Hippocampal formation (tissue), 2 donors: ENCODE measurements around the gene SPATA32.

Source experiments
- DNase-seq, 2 donors: peaks; one replicate each; lab custom pipeline; 2025; lab: John Stamatoyannopoulos, UW

Gene SPATA32

GRCh38 chr17:45246861-45247428, 14.9 kb downstream of the SPATA32 start:
- DNase-seq: no peak

- DNase-seq: no peak
Observed at GRCh38 chr17:45246338-45246737, 15.6 kb downstream of the SPATA32 start.

- no peak for DNase-seq
Observed at GRCh38 chr17:45244725-45245656, 16.9 kb downstream of the SPATA32 start.

GRCh38 chr17:45243750-45244149, 18.1 kb downstream of the SPATA32 start:
- no peak for DNase-seq

- no peak for DNase-seq
Observed at GRCh38 chr17:45242029-45242414, 19.9 kb downstream of the SPATA32 start.

- peak in 1 of 2 donors; percentile 11 for DNase-seq
Observed at GRCh38 chr17:45241328-45242028, 20.4 kb downstream of the SPATA32 start.

GRCh38 chr17:45240905-45241327, 21.0 kb downstream of the SPATA32 start:
- peak in 1 of 2 donors; percentile 20 for DNase-seq

- DNase-seq: no peak
Observed at GRCh38 chr17:45238155-45238774, 23.6 kb downstream of the SPATA32 start.

- no peak for DNase-seq
Observed at GRCh38 chr17:45237686-45238085, 24.2 kb downstream of the SPATA32 start.

GRCh38 chr17:45236282-45236606, 25.6 kb downstream of the SPATA32 start:
- no peak for DNase-seq

- peak; percentile 20 to 25 for DNase-seq
Observed at GRCh38 chr17:45235416-45236281, 26.2 kb downstream of the SPATA32 start.

- no peak for DNase-seq
Observed at GRCh38 chr17:45234641-45235415, 27.1 kb downstream of the SPATA32 start.

GRCh38 chr17:45233423-45233924, 28.4 kb downstream of the SPATA32 start:
- DNase-seq: no peak

GRCh38 chr17:45232514-45233422, 29.1 kb downstream of the SPATA32 start:
- DNase-seq: no peak

- no peak for DNase-seq
Observed at GRCh38 chr17:45231481-45232116, 30.3 kb downstream of the SPATA32 start.

GRCh38 chr17:45230787-45231480, 31.0 kb downstream of the SPATA32 start:
- no peak for DNase-seq

- no peak for DNase-seq
Observed at GRCh38 chr17:45230410-45230786, 31.5 kb downstream of the SPATA32 start.
